Activated CD4-positive, alpha-beta T cell treated with anti-CD3 and anti-CD28 coated beads, Interleukin-2, Interleukin-6, amounts not matched to agents 100 ng/mL and 50 ng/mL, durations not matched to agents 16 hours and 8 hours (primary cell): ENCODE data around the gene SYVN1.
"Not testable (repeated sequence)": the region's sequence is repeated elsewhere in the genome, so short reads cannot be mapped to it uniquely, and the experiment has no call there.

ENCODE experiments used
- DNase-seq: peaks from one replicate; pipeline ENCODE4 v3.0.0-alpha.2; 2020

SYVN1 gene

GRCh38 chr11:65150509-65151299 lies 16.4 kb upstream of the SYVN1 start:
- DNase-seq, result peak; percentile 35

- not testable (repeated sequence) for DNase-seq
Observed at GRCh38 chr11:65150131-65150508, 15.8 kb upstream of the SYVN1 start.

- DNase-seq, result no peak
Observed at GRCh38 chr11:65148657-65149056, 14.3 kb upstream of the SYVN1 start.

GRCh38 chr11:65147352-65148075 lies 13.2 kb upstream of the SYVN1 start:
- DNase-seq, result no peak

GRCh38 chr11:65141896-65142494 lies 7.7 kb upstream of the SYVN1 start:
- DNase-seq, result no peak

GRCh38 chr11:65136515-65137096 lies 2.3 kb upstream of the SYVN1 start:
- no peak for DNase-seq

GRCh38 chr11:65135633-65136145 lies 1.4 kb upstream of the SYVN1 start:
- DNase-seq, result no peak

- peak; percentile 93 for DNase-seq
Observed at GRCh38 chr11:65134952-65135632, 773 bp upstream of the SYVN1 start.

GRCh38 chr11:65133724-65134123 lies 595 bp downstream of the SYVN1 start:
- no peak for DNase-seq

- peak; percentile 67 for DNase-seq
Observed at GRCh38 chr11:65132988-65133700, 1.2 kb downstream of the SYVN1 start.

- no peak for DNase-seq
Observed at GRCh38 chr11:65132238-65132987, 1.9 kb downstream of the SYVN1 start.

GRCh38 chr11:65131895-65132237 lies 2.5 kb downstream of the SYVN1 start:
- DNase-seq, result no peak

- no peak for DNase-seq
Observed at GRCh38 chr11:65131417-65131776, 2.9 kb downstream of the SYVN1 start.

GRCh38 chr11:65130631-65131416 lies 3.5 kb downstream of the SYVN1 start:
- DNase-seq, result no peak

- DNase-seq, result no peak
Observed at GRCh38 chr11:65129649-65130441, 4.5 kb downstream of the SYVN1 start.

GRCh38 chr11:65128182-65129145 lies 5.9 kb downstream of the SYVN1 start:
- DNase-seq, result no peak

GRCh38 chr11:65127473-65128181 lies 6.7 kb downstream of the SYVN1 start:
- no peak for DNase-seq
